ENCODE measurements around the gene ZNF207. TPM values are rescaled to one million over a fixed set of nuclear protein-coding genes. Genes with fewer than 3 reads are reported as not detected.
"Not testable (repeated sequence)": the region's sequence is repeated elsewhere in the genome, so short reads cannot be mapped to it uniquely, and the experiment has no call there.

Gene ZNF207
- total and polyA plus RNA-seq, 2 experiments from 2014 or later, result 171 to 240 TPM

DNA sequence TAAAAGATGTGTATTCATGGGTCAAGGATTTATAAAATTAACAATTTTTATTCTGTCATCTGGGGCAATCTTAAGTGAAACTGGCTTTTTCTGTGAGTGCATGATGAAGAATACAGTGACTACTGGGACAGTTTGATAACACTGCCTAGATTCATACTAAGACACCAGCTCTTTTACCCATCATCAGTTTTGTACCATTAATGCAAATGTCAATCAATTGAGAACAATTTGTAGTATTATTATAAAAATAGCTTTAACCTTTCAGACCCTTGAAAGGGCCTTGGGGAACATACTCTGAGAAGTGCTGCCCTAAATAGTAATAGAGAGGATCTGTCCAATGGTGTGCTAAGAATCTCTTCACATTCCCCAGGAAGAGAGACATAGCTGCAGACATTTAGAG, 49.0 kb downstream of the ZNF207 start:
- H3K4me2 ChIP-seq, result no peak overlapping the region
- H3F3A ChIP-seq (replicated peaks; ENCODE audit: low read depth), result no peaks in the 10 kb centered on the region
- H3K4me3 ChIP-seq, result no peak overlapping the region
- H3K27ac Mint-ChIP-seq, result no peak overlapping the region
- no peaks in the 10 kb centered on the region for H3K36me3 Mint-ChIP-seq (ENCODE audit: low read depth)
- ATAC-seq (no peak), DNase-seq (ENCODE audit: low spot score) (no peak)
- H3K27me3 Mint-ChIP-seq (ENCODE audit: insufficient read depth, low read depth, poor library complexity), result peaks cover 2% of the 10 kb centered on the region
- no peaks in the 10 kb centered on the region for H3K4me1 ChIP-seq (ENCODE audit: insufficient read depth)
- H3K4me1 Mint-ChIP-seq, result no peaks in the 10 kb centered on the region
- H4K20me1 ChIP-seq (replicated peaks; ENCODE audit: insufficient read depth), result peaks cover 12% of the 10 kb centered on the region; the same call in 1 of the 2 replicates
- no peaks in the 10 kb centered on the region for H3K9me2 ChIP-seq (ENCODE audit: insufficient read depth)
- H2AFZ ChIP-seq, result no peak overlapping the region
- H3K4me3 Mint-ChIP-seq, result no peak overlapping the region
- no peaks in the 10 kb centered on the region for H3K79me2 ChIP-seq (replicated peaks; ENCODE audit: insufficient read depth)
- no peaks in the 10 kb centered on the region for H3K27me3 ChIP-seq (ENCODE audit: insufficient read depth)
- no peak overlapping the region for H3K27ac ChIP-seq (ENCODE audit: low read depth)
- TF ChIP-seq, protein P1, sequence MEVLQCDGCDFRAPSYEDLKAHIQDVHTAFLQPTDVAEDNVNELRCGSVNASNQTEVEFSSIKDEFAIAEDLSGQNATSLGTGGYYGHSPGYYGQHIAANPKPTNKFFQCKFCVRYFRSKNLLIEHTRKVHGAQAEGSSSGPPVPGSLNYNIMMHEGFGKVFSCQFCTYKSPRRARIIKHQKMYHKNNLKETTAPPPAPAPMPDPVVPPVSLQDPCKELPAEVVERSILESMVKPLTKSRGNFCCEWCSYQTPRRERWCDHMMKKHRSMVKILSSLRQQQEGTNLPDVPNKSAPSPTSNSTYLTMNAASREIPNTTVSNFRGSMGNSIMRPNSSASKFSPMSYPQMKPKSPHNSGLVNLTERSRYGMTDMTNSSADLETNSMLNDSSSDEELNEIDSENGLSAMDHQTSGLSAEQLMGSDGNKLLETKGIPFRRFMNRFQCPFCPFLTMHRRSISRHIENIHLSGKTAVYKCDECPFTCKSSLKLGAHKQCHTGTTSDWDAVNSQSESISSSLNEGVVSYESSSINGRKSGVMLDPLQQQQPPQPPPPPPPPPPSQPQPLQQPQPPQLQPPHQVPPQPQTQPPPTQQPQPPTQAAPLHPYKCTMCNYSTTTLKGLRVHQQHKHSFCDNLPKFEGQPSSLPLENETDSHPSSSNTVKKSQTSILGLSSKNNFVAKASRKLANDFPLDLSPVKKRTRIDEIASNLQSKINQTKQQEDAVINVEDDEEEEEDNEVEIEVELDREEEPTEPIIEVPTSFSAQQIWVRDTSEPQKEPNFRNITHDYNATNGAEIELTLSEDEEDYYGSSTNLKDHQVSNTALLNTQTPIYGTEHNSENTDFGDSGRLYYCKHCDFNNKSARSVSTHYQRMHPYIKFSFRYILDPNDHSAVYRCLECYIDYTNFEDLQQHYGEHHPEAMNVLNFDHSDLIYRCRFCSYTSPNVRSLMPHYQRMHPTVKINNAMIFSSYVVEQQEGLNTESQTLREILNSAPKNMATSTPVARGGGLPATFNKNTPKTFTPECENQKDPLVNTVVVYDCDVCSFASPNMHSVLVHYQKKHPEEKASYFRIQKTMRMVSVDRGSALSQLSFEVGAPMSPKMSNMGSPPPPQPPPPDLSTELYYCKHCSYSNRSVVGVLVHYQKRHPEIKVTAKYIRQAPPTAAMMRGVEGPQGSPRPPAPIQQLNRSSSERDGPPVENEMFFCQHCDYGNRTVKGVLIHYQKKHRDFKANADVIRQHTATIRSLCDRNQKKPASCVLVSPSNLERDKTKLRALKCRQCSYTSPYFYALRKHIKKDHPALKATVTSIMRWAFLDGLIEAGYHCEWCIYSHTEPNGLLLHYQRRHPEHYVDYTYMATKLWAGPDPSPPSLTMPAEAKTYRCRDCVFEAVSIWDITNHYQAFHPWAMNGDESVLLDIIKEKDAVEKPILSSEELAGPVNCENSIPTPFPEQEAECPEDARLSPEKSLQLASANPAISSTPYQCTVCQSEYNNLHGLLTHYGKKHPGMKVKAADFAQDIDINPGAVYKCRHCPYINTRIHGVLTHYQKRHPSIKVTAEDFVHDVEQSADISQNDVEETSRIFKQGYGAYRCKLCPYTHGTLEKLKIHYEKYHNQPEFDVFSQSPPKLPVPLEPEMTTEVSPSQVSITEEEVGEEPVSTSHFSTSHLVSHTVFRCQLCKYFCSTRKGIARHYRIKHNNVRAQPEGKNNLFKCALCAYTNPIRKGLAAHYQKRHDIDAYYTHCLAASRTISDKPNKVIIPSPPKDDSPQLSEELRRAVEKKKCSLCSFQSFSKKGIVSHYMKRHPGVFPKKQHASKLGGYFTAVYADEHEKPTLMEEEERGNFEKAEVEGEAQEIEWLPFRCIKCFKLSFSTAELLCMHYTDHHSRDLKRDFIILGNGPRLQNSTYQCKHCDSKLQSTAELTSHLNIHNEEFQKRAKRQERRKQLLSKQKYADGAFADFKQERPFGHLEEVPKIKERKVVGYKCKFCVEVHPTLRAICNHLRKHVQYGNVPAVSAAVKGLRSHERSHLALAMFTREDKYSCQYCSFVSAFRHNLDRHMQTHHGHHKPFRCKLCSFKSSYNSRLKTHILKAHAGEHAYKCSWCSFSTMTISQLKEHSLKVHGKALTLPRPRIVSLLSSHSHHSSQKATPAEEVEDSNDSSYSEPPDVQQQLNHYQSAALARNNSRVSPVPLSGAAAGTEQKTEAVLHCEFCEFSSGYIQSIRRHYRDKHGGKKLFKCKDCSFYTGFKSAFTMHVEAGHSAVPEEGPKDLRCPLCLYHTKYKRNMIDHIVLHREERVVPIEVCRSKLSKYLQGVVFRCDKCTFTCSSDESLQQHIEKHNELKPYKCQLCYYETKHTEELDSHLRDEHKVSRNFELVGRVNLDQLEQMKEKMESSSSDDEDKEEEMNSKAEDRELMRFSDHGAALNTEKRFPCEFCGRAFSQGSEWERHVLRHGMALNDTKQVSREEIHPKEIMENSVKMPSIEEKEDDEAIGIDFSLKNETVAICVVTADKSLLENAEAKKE (CRISPR knock-in tag; IDR thresholded peaks at IDR 0.05), result no peak
- no peak for TF ChIP-seq ZNF331 (CRISPR knock-in tag; IDR thresholded peaks at IDR 0.05; ENCODE audit: low read depth)
- no peak for TF ChIP-seq STAT1 (IDR thresholded peaks at IDR 0.05; ENCODE audit: unreplicated experiment)
- no peak for TF ChIP-seq CREB1 (CRISPR knock-in tag; IDR thresholded peaks at IDR 0.05; ENCODE audit: low read depth)
- TF ChIP-seq NANOG (IDR thresholded peaks at IDR 0.05; ENCODE audit: borderline replicate concordance), result no peak
- TF ChIP-seq, protein P2, sequence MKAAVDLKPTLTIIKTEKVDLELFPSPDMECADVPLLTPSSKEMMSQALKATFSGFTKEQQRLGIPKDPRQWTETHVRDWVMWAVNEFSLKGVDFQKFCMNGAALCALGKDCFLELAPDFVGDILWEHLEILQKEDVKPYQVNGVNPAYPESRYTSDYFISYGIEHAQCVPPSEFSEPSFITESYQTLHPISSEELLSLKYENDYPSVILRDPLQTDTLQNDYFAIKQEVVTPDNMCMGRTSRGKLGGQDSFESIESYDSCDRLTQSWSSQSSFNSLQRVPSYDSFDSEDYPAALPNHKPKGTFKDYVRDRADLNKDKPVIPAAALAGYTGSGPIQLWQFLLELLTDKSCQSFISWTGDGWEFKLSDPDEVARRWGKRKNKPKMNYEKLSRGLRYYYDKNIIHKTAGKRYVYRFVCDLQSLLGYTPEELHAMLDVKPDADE (IDR thresholded peaks at IDR 0.05), result no peak
- TF ChIP-seq, protein P3, sequence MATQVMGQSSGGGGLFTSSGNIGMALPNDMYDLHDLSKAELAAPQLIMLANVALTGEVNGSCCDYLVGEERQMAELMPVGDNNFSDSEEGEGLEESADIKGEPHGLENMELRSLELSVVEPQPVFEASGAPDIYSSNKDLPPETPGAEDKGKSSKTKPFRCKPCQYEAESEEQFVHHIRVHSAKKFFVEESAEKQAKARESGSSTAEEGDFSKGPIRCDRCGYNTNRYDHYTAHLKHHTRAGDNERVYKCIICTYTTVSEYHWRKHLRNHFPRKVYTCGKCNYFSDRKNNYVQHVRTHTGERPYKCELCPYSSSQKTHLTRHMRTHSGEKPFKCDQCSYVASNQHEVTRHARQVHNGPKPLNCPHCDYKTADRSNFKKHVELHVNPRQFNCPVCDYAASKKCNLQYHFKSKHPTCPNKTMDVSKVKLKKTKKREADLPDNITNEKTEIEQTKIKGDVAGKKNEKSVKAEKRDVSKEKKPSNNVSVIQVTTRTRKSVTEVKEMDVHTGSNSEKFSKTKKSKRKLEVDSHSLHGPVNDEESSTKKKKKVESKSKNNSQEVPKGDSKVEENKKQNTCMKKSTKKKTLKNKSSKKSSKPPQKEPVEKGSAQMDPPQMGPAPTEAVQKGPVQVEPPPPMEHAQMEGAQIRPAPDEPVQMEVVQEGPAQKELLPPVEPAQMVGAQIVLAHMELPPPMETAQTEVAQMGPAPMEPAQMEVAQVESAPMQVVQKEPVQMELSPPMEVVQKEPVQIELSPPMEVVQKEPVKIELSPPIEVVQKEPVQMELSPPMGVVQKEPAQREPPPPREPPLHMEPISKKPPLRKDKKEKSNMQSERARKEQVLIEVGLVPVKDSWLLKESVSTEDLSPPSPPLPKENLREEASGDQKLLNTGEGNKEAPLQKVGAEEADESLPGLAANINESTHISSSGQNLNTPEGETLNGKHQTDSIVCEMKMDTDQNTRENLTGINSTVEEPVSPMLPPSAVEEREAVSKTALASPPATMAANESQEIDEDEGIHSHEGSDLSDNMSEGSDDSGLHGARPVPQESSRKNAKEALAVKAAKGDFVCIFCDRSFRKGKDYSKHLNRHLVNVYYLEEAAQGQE (IDR thresholded peaks at IDR 0.05; ENCODE audit: unreplicated experiment), result no peak
- TF ChIP-seq EZH2 (IDR thresholded peaks at IDR 0.05; ENCODE audit: low read depth, unreplicated experiment), result no peak
- TF ChIP-seq JUNB (IDR thresholded peaks at IDR 0.05; ENCODE audit: unreplicated experiment), result no peak
- TF ChIP-seq, protein P4, sequence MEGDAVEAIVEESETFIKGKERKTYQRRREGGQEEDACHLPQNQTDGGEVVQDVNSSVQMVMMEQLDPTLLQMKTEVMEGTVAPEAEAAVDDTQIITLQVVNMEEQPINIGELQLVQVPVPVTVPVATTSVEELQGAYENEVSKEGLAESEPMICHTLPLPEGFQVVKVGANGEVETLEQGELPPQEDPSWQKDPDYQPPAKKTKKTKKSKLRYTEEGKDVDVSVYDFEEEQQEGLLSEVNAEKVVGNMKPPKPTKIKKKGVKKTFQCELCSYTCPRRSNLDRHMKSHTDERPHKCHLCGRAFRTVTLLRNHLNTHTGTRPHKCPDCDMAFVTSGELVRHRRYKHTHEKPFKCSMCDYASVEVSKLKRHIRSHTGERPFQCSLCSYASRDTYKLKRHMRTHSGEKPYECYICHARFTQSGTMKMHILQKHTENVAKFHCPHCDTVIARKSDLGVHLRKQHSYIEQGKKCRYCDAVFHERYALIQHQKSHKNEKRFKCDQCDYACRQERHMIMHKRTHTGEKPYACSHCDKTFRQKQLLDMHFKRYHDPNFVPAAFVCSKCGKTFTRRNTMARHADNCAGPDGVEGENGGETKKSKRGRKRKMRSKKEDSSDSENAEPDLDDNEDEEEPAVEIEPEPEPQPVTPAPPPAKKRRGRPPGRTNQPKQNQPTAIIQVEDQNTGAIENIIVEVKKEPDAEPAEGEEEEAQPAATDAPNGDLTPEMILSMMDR (conservative IDR thresholded peaks at IDR 0.05; ENCODE audit: low read depth in 2 of 2), result no peak
- no peaks in the 10 kb centered on the region for H3K36me3 ChIP-seq (ENCODE audit: insufficient read depth)
- H3K9me3 Mint-ChIP-seq, result no peaks in the 10 kb centered on the region; the same call in 2 of the 3 replicates

DNA sequence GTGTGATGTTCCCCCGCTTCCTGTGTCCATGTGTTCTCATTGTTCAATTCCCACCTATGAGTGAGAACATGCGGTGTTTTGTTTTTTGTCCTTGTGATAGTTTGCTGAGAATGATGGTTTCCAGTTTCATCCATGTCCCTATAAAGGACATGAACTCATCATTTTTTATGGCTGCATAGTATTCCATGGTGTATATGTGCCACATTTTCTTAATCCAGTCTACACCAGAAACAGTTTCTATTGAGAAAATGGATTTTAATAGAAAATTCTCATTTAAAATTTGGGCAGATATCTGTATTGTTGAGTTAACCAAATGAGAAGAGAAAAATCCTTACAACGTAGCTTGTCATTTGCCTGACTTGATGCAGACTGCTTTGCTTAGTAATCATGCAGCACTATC, 60.1 kb downstream of the ZNF207 start:
- not testable (repeated sequence) for H2AFZ ChIP-seq; H3K79me2 ChIP-seq (replicated peaks; ENCODE audit: insufficient read depth); H3K4me2 ChIP-seq; H3K4me3 ChIP-seq; H3K27ac Mint-ChIP-seq; H3K9me2 ChIP-seq (ENCODE audit: insufficient read depth); H3K4me1 ChIP-seq (ENCODE audit: insufficient read depth); H3K27me3 ChIP-seq (ENCODE audit: insufficient read depth); H3F3A ChIP-seq (replicated peaks; ENCODE audit: low read depth); H3K4me1 Mint-ChIP-seq; H4K20me1 ChIP-seq (replicated peaks; ENCODE audit: insufficient read depth); H3K36me3 ChIP-seq (ENCODE audit: insufficient read depth); H3K4me3 Mint-ChIP-seq; ATAC-seq; H3K9me3 Mint-ChIP-seq; H3K27me3 Mint-ChIP-seq (ENCODE audit: insufficient read depth, low read depth, poor library complexity); H3K27ac ChIP-seq (ENCODE audit: low read depth); H3K36me3 Mint-ChIP-seq (ENCODE audit: low read depth); DNase-seq (ENCODE audit: low spot score)

All from GM23338 (cell line).